Loucy (cell line): Measurements from ENCODE around the gene FOXRED2.
A peak's percentile ranks its signal among the peaks of the same experiment; 100 is the strongest.

ENCODE experiments used
- H2AFZ ChIP-seq: fragments of 200-600 bp; sonication (generic); 2 replicates; pipeline ENCODE4 v1.6.0; 2016; ENCODE audit warnings: antibody characterized with exemption, mild to moderate bottlenecking, low read length, moderate library complexity
- H3F3A ChIP-seq: fragments of 200-600 bp; 2 replicates; pipeline ENCODE4 v1.6.0; 2016; ENCODE audit warnings: antibody characterized with exemption, low read depth, mild to moderate bottlenecking
- H3K27me3 ChIP-seq: fragments of 200-600 bp; sonication (generic); 2 replicates; pipeline ENCODE4 v1.6.1; 2014; ENCODE audit warnings: low read length, mild to moderate bottlenecking; ENCODE audit not compliant: insufficient read depth, poor library complexity, severe bottlenecking
- H3K36me3 ChIP-seq: fragments of 200-600 bp; sonication (generic); 2 replicates; pipeline ENCODE4 v1.6.1; 2016; ENCODE audit warnings: low read length; ENCODE audit not compliant: insufficient read depth
- H3K4me1 ChIP-seq: fragments of 200-600 bp; sonication (generic); 2 replicates; pipeline ENCODE4 v1.5.1; 2014; ENCODE audit warnings: low read length, mild to moderate bottlenecking; ENCODE audit not compliant: insufficient read depth, poor library complexity, severe bottlenecking
- H3K4me2 ChIP-seq: fragments of 200-600 bp; sonication (generic); 2 replicates; pipeline ENCODE4 v1.6.0; 2014; ENCODE audit warnings: antibody characterized with exemption, low read length, low read depth, mild to moderate bottlenecking; ENCODE audit not compliant: poor library complexity, severe bottlenecking
- H3K4me3 ChIP-seq: fragments of 200-600 bp; sonication (generic); 2 replicates; pipeline ENCODE4 v1.5.1; 2014; ENCODE audit warnings: low read length, mild to moderate bottlenecking, mixed read lengths; ENCODE audit not compliant: poor library complexity, severe bottlenecking
- H3K79me2 ChIP-seq: fragments of 200-600 bp; sonication (generic); 2 replicates; pipeline ENCODE4 v1.6.1; 2014; ENCODE audit warnings: low read length; ENCODE audit not compliant: insufficient read depth
- H3K9ac ChIP-seq: fragments of 200-600 bp; sonication (generic); 2 replicates; pipeline ENCODE4 v1.6.0; 2014; ENCODE audit warnings: mild to moderate bottlenecking, low read depth, low read length, moderate library complexity; ENCODE audit not compliant: poor library complexity, severe bottlenecking
- H3K9me2 ChIP-seq: fragments of 200-600 bp; sonication (generic); replicated peaks from 2 replicates; pipeline ENCODE4 v1.6.1; 2016; ENCODE audit warnings: low read depth, low read length, mixed read lengths
- H3K9me3 ChIP-seq: fragments of 200-600 bp; sonication (generic); 2 replicates; pipeline ENCODE4 v1.6.1; 2014; ENCODE audit warnings: mild to moderate bottlenecking, antibody characterized with exemption, low read length, low read depth; ENCODE audit not compliant: insufficient read depth
- H4K20me1 ChIP-seq: fragments of 200-600 bp; sonication (generic); 2 replicates; pipeline ENCODE4 v1.6.0; 2014; ENCODE audit warnings: antibody characterized with exemption, low read length, mild to moderate bottlenecking; ENCODE audit not compliant: insufficient read depth, poor library complexity, severe bottlenecking
- CTCF ChIP-seq: fragments of 200-600 bp; sonication (generic); conservative IDR thresholded peaks from 2 replicates; pipeline ENCODE4 v1.5.1; 2014; ENCODE audit warnings: mild to moderate bottlenecking, antibody characterized with exemption, low read length
- EZH2phosphoT487 ChIP-seq: fragments of 200-600 bp; IDR thresholded peaks from 2 replicates; pipeline ENCODE4 v1.6.1; 2018; ENCODE audit warnings: antibody characterized with exemption, mild to moderate bottlenecking, moderate library complexity, borderline replicate concordance

The FOXRED2 gene

GRCh38 chr22:36512333-36512732, 5.5 kb upstream of the FOXRED2 start:
- H3K4me2 ChIP-seq = no peak overlapping the region
- no peak overlapping the region for H3K4me3 ChIP-seq
- peaks cover 3% of the 10 kb centered on the region for H3K4me1 ChIP-seq
- H3K9ac ChIP-seq = no peak overlapping the region
- peaks cover 64% of the 10 kb centered on the region; the same call in 1 of the 2 replicates for H3K36me3 ChIP-seq
- no peaks in the 10 kb centered on the region for H3K27me3 ChIP-seq
- TF ChIP-seq CTCF (no peak), EZH2phosphoT487 (no peak)
- no peaks in the 10 kb centered on the region for H3K9me2 ChIP-seq
- peaks cover 2% of the 10 kb centered on the region for H4K20me1 ChIP-seq
- H3F3A ChIP-seq = peaks cover 7% of the 10 kb centered on the region; the same call in 1 of the 2 replicates
- H2AFZ ChIP-seq = no peak overlapping the region
- no peaks in the 10 kb centered on the region for H3K79me2 ChIP-seq
- H3K9me3 ChIP-seq = no peaks in the 10 kb centered on the region

GRCh38 chr22:36510966-36511881, 4.4 kb upstream of the FOXRED2 start:
- peaks cover 5% of the 10 kb centered on the region for H3K79me2 ChIP-seq
- peaks cover 53% of the 10 kb centered on the region; the same call in 1 of the 2 replicates for H3K36me3 ChIP-seq
- H3K4me3 ChIP-seq = no peak overlapping the region
- H2AFZ ChIP-seq = no peak overlapping the region
- no peaks in the 10 kb centered on the region for H3K27me3 ChIP-seq
- no peaks in the 10 kb centered on the region for H3K9me2 ChIP-seq
- H3K9ac ChIP-seq = no peak overlapping the region
- peaks cover 10% of the 10 kb centered on the region for H3K4me1 ChIP-seq
- H4K20me1 ChIP-seq = peaks cover 2% of the 10 kb centered on the region
- peak; percentile 66 for TF ChIP-seq CTCF
- no peak for TF ChIP-seq EZH2phosphoT487
- H3K4me2 ChIP-seq = no peak overlapping the region
- H3F3A ChIP-seq = peaks cover 7% of the 10 kb centered on the region; the same call in 1 of the 2 replicates
- no peaks in the 10 kb centered on the region for H3K9me3 ChIP-seq

GRCh38 chr22:36510384-36510783, 3.5 kb upstream of the FOXRED2 start:
- no peak for TF ChIP-seq EZH2phosphoT487
- no peak for TF ChIP-seq CTCF
- Histone ChIP-seq H3K27me3 (no peaks in the 10 kb centered on the region), H3F3A (peaks cover 7% of the 10 kb centered on the region; the same call in 1 of the 2 replicates), H3K9me2 (no peaks in the 10 kb centered on the region), H3K4me3 (no peak overlapping the region), H3K36me3 (peaks cover 45% of the 10 kb centered on the region; the same call in 1 of the 2 replicates), H3K9me3 (no peaks in the 10 kb centered on the region), H3K4me2 (no peak overlapping the region), H3K79me2 (peaks cover 13% of the 10 kb centered on the region), H3K4me1 (peaks cover 17% of the 10 kb centered on the region), H4K20me1 (peaks cover 2% of the 10 kb centered on the region), H2AFZ (no peak overlapping the region), H3K9ac (no peak overlapping the region)
